Activated naive CD8-positive, alpha-beta T cell treated with anti-CD3 and anti-CD28 coated beads for 36 hours (primary cell): ENCODE data around the gene RAB5IF. TPM values are rescaled to one million over a fixed set of nuclear protein-coding genes. Genes with fewer than 3 reads are reported as not detected.
"Not testable (repeated sequence)": the region's sequence is repeated elsewhere in the genome, so short reads cannot be mapped to it uniquely, and the experiment has no call there.

ENCODE experiments used
- DNase-seq: peaks from one replicate; pipeline ENCODE4 v3.0.0; 2021
- H3K27ac Mint-ChIP-seq: one replicate; pipeline ENCODE4 v1.8.0; 2022; ENCODE audit warnings: mild to moderate bottlenecking, moderate library complexity, mixed read lengths
- H3K27me3 Mint-ChIP-seq: one replicate; pipeline ENCODE4 v1.8.0; 2022; ENCODE audit warnings: mild to moderate bottlenecking, mixed read lengths
- H3K36me3 Mint-ChIP-seq: one replicate; pipeline ENCODE4 v1.8.0; 2021; ENCODE audit warnings: mild to moderate bottlenecking, mixed read lengths
- H3K4me1 Mint-ChIP-seq: one replicate; pipeline ENCODE4 v1.8.0; 2021; ENCODE audit warnings: mixed read lengths
- H3K4me3 Mint-ChIP-seq: one replicate; pipeline ENCODE4 v1.8.0; 2022; ENCODE audit warnings: mild to moderate bottlenecking, moderate library complexity, mixed read lengths
- H3K9me3 Mint-ChIP-seq: one replicate; pipeline ENCODE4 v1.8.0; 2022; ENCODE audit warnings: mixed read lengths
- total RNA-seq, 2 experiments: library from RNA; stranded (reverse); gene quantifications; one replicate each; pipeline ENCODE4 v1.2.3, GENCODE V29; 2021

Gene RAB5IF
- total RNA-seq: 100 to 1,000 TPM; 124 to 127 TPM

DNA sequence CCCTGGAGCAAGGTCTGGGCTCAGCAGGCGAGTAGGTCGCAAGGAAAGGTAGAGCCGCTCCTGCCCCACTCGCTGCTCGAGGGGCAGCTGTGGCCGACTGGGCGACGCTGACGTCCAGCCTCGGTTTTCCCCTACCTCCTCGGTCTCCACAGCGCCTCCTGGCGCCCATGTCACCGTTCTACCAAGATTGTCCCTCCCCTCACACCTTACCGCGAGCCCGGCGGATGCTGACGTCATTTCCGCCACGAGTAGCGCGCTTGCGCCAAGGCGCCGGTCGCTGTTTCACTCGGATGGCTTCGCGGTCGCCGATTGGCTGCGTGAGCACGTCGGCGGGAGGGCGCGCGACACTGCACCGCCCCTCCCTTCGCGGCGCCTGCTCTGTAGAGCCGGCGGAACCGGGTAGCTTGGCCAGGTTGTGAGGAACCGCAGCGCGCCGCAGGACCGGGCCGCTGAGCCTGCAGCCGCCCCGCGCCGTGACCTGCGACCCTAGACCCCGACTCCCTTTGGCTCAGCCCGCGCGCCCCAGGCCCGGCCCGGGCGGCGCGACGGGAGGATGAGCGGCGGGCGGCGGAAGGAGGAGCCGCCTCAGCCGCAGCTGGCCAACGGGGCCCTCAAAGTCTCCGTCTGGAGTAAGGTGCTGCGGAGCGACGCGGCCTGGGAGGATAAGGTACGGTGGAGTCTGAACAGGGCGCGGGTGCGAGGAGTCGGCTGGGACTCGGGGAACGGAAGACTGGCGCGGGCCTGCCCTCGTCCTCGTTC, at the start of gene RAB5IF:
Gene RAB5IF, plus strand, starts transcription at position 381 of the 759 bp plus-strand sequence. Its CDS starts 173 bp downstream, at position 554.
- Mint-ChIP-seq H3K27me3 (no peaks in the 10 kb centered on the region), H3K9me3 (no peaks in the 10 kb centered on the region), H3K27ac (peak within 1 kb of the TSS; percentile 95), H3K4me3 (peak within 1 kb of the TSS; percentile 99), H3K36me3 (peaks cover 28% of the 10 kb centered on the region), H3K4me1 (peaks cover 24% of the 10 kb centered on the region)
- peak; percentile 99 for DNase-seq

DNA sequence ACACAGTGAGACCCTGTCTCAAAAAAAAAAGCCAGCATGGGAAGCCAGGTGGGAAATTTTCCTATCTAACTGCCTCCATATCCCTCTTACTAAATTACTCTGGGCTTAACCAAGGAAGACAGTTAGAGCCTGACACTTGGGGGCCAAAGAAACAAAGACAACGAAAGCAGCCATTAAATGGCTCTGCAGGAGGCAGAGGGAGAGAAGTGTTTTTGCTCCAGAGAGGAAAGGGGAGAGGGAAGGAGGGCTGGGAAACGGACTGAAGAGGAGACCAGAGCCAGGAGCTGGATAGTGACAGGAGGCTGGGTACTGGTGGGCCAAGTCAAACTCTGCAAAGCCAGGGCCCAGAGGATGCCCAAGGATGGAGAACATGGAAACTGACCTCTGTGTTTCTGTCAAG, 42.9 kb upstream of the RAB5IF start:
- peaks cover 10% of the 10 kb centered on the region for H3K9me3 Mint-ChIP-seq
- peaks cover 2% of the 10 kb centered on the region for H3K4me1 Mint-ChIP-seq
- DNase-seq: no peak
- no peak overlapping the region for H3K4me3 Mint-ChIP-seq
- no peak overlapping the region for H3K27ac Mint-ChIP-seq
- no peaks in the 10 kb centered on the region for H3K27me3 Mint-ChIP-seq
- H3K36me3 Mint-ChIP-seq: peaks cover 21% of the 10 kb centered on the region

DNA sequence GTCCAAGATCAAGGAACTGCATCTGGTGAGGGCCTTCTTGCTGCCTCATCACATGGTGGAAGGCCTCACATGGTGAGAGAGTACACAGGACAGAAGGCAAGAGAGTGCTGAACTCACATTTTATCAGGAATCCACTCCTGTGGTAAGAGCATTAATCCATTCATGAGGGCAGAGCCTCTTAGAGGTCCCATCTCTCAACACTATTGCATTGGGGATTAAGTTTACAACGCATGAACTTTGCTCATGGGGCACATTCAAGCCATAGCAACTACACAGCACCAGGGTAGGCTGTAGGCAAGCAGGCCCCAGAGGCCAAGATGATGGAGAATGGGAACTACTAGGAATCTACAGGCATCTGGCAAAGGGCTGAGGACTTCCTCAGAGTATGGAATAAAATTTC, 42.2 kb upstream of the RAB5IF start:
- DNase-seq: no peak
- Mint-ChIP-seq H3K4me3 (no peak overlapping the region), H3K27ac (no peak overlapping the region), H3K4me1 (peaks cover 2% of the 10 kb centered on the region), H3K9me3 (peaks cover 10% of the 10 kb centered on the region), H3K36me3 (peaks cover 21% of the 10 kb centered on the region), H3K27me3 (no peaks in the 10 kb centered on the region)

GRCh38 chr20:36564078-36564725, 41.4 kb upstream of the RAB5IF start:
- peaks cover 21% of the 10 kb centered on the region for H3K36me3 Mint-ChIP-seq
- H3K4me3 Mint-ChIP-seq, H3K27ac Mint-ChIP-seq, H3K27me3 Mint-ChIP-seq, DNase-seq, H3K4me1 Mint-ChIP-seq: not testable (repeated sequence)
- H3K9me3 Mint-ChIP-seq: peaks cover 10% of the 10 kb centered on the region

DNA sequence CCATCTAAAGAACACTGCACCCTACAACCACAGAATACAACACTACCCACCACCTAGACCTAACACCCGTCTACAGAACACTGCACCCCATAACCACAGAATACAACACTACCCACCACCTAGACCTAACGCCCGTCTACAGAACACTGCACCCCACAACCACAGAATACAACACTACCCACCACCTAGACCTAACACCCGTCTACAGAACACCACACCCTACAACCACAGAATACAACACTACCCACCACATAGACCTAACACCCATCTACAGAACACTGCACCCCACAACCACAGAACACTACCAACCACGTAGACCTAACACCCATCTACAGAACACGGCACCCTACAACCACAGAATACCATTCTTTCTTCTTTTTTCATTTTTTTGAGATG, 40.9 kb upstream of the RAB5IF start:
- not testable (repeated sequence) for H3K4me1 Mint-ChIP-seq, H3K27me3 Mint-ChIP-seq, H3K4me3 Mint-ChIP-seq, DNase-seq, H3K27ac Mint-ChIP-seq
- peaks cover 21% of the 10 kb centered on the region for H3K36me3 Mint-ChIP-seq
- peaks cover 10% of the 10 kb centered on the region for H3K9me3 Mint-ChIP-seq

GRCh38 chr20:36565520-36565919, 40.1 kb upstream of the RAB5IF start:
- Mint-ChIP-seq H3K9me3 (peaks cover 10% of the 10 kb centered on the region), H3K27me3 (no peaks in the 10 kb centered on the region), H3K36me3 (peaks cover 25% of the 10 kb centered on the region), H3K4me3 (no peak overlapping the region), H3K27ac (no peak overlapping the region), H3K4me1 (peaks cover 2% of the 10 kb centered on the region)
- no peak for DNase-seq

DNA sequence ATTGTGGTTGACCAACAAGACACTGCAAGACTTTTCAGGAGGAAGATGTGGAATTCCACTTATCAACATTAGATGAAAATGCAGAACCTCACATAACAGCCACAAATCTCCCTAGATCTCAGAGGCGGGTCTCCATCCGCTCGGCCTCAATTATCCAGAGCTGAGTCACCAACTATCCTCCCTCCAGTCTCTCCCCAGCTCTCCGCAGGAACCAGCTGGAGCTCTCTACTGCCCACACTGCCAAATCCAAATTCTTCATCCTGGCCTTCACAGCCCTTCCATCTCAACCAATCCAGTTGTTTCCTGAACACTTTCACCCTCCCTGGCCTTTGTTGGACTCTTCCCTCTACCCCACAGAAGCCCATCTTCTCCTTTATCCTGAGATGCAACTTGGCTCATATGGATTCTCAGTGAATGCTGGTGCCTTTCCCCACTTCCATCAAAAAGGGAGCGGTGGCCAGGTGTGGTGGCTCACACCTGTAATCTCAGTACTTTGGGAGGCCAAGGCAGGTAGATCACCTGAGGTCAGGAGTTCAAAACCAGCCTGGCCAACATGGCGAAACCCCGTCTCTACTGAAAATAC, 35.6 kb upstream of the RAB5IF start:
- no peak overlapping the region for H3K27ac Mint-ChIP-seq
- peaks cover 19% of the 10 kb centered on the region for H3K36me3 Mint-ChIP-seq
- peaks cover 4% of the 10 kb centered on the region for H3K9me3 Mint-ChIP-seq
- no peak overlapping the region for H3K4me3 Mint-ChIP-seq
- peaks cover 22% of the 10 kb centered on the region for H3K4me1 Mint-ChIP-seq
- no peak for DNase-seq
- H3K27me3 Mint-ChIP-seq: no peaks in the 10 kb centered on the region

GRCh38 chr20:36571564-36572504, 33.7 kb upstream of the RAB5IF start:
- H3K27me3 Mint-ChIP-seq: no peaks in the 10 kb centered on the region
- DNase-seq: peak; percentile 24
- peak overlapping the region; percentile 99 for H3K27ac Mint-ChIP-seq

DNA sequence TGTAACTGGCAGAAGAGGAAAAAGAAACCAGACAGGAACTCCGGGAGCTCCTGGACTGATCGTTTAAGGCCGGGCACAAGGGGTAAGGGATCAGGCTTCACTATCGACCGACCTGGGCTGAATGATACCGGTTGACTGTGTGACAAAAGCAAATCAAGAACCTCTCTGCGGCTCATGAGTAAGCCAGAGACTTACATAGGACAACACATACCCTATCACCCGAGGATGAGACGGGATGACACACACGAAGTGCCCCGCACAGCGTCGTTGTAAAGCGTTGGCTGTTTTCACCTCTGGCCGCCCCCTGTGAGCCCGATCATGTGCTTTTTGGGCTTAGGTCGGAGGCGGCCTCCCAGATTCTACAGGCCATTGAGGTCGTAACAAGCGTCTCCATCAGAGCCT, 32.9 kb upstream of the RAB5IF start:
- peak; percentile 76 for DNase-seq
- H3K9me3 Mint-ChIP-seq: no peaks in the 10 kb centered on the region
- peaks cover 24% of the 10 kb centered on the region for H3K36me3 Mint-ChIP-seq
- H3K27me3 Mint-ChIP-seq: no peaks in the 10 kb centered on the region
- H3K27ac Mint-ChIP-seq: peak overlapping the region; percentile 99
- peak overlapping the region; percentile 95 for H3K4me3 Mint-ChIP-seq
- peaks cover 39% of the 10 kb centered on the region for H3K4me1 Mint-ChIP-seq

More at GRCh38 chr20:36571564-36572504, 33.7 kb upstream of the RAB5IF start:
- Mint-ChIP-seq H3K4me3 (peak overlapping the region; percentile 95), H3K4me1 (peaks cover 39% of the 10 kb centered on the region), H3K36me3 (peaks cover 28% of the 10 kb centered on the region), H3K9me3 (no peaks in the 10 kb centered on the region)

GRCh38 chr20:36573103-36573797, 32.3 kb upstream of the RAB5IF start, which contains the start of gene TGIF2:
TGIF2 (plus strand) TSS chr20:36573597; CDS start chr20:36578775, 5,178 bp downstream.
- DNase-seq: peak; percentile 96
- peak within 1 kb of the TSS; percentile 99 for H3K27ac Mint-ChIP-seq
- H3K36me3 Mint-ChIP-seq: peaks cover 24% of the 10 kb centered on the region
- peak within 1 kb of the TSS; percentile 95 for H3K4me3 Mint-ChIP-seq
- peaks cover 39% of the 10 kb centered on the region for H3K4me1 Mint-ChIP-seq
- no peaks in the 10 kb centered on the region for H3K9me3 Mint-ChIP-seq
- no peaks in the 10 kb centered on the region for H3K27me3 Mint-ChIP-seq

DNA sequence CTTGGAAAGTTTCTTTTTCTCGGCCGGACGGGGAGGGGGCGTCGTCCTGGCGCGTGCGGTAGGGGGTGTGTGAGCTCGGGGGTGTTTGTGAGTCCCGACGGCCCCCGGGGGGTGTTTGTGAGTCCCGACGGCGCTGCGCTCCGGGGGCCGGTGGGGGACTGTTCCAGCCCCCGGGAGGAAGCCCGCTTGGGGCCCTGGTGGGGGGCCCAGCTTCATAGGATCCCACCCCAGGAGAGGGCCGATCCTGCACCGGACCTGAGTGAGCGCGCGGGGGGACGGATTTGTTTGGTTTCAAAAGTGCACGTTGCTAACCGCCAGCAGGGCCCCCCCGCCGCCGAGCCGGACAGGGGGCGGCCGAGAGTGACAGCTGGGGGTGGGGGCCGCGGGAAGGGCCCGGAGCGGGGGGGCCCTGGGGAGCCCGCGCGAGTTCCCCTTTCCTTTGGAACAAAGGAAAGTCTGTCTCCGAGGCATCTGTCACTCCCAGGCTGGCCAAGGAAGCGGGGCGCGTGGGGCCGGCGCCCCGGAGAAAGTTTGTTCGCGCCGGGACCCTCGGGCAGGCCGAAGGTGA, 31.7 kb upstream of the RAB5IF start:
- Mint-ChIP-seq H3K4me3 (peak overlapping the region; percentile 90), H3K4me1 (peaks cover 40% of the 10 kb centered on the region), H3K27ac (peak overlapping the region; percentile 85), H3K9me3 (no peaks in the 10 kb centered on the region), H3K36me3 (peaks cover 28% of the 10 kb centered on the region), H3K27me3 (no peaks in the 10 kb centered on the region)
- DNase-seq: peak; percentile 34

DNA sequence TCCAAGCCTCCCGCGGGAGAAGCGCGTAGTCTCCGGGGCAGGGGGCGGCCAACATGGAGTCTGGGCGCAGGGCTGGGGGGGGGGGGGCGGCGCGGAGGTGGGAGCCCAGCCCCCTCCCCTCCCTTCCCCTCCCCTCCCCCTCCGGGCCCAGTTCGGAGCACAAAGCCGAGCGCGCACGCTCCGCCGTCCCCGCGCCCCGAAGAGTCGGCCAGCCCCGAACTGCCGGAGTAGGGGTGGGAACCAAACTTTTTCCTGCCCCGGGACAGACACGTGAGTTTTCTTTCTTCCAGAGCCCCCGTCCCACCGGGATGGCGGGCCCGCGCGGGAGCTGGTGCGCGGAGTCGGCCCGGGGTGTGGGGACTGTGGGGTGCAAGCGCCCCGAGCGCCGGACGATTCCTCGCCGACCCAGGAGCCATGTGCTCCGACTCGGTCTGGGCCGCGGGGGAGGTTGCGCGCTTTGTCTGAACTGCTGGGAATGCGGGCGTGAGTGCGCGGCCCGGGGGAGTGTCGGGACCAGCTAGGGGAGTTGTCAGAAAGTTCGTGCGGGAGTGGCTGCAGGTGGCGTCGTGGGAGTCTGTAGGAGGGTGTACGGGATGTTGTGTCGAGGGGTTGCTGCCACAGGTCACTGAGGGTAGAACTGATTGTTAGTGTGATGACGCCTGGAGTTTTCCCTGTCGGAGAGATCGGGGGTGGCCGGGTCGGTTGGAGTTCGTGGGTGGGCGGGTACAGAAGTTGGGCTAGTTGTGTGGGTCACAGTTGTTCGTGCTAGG, 31.0 kb upstream of the RAB5IF start:
- no peaks in the 10 kb centered on the region for H3K27me3 Mint-ChIP-seq

GRCh38 chr20:36576081-36576445, 29.5 kb upstream of the RAB5IF start:
- H3K27ac Mint-ChIP-seq: peak overlapping the region; percentile 96
- H3K9me3 Mint-ChIP-seq: no peaks in the 10 kb centered on the region
- H3K4me1 Mint-ChIP-seq: peaks cover 51% of the 10 kb centered on the region
- DNase-seq: no peak
- peaks cover 36% of the 10 kb centered on the region for H3K36me3 Mint-ChIP-seq
- H3K27me3 Mint-ChIP-seq: no peaks in the 10 kb centered on the region
- peak overlapping the region; percentile 90 for H3K4me3 Mint-ChIP-seq

More for the DNA sequence above, 31.0 kb upstream of the RAB5IF start:
- H3K4me3 Mint-ChIP-seq: peak overlapping the region; percentile 90
- peak overlapping the region; percentile 96 for H3K27ac Mint-ChIP-seq
- peaks cover 31% of the 10 kb centered on the region for H3K36me3 Mint-ChIP-seq
- peak; percentile 65 for DNase-seq
- H3K4me1 Mint-ChIP-seq: peaks cover 41% of the 10 kb centered on the region
- H3K9me3 Mint-ChIP-seq: no peaks in the 10 kb centered on the region
